B cell (primary cell): ENCODE results near the gene CHCHD6. TPM values are rescaled to one million over a fixed set of nuclear protein-coding genes. Genes with fewer than 3 reads are reported as not detected.

Source experiments
- ATAC-seq: fragments of 200-7000 bp; cut with Tn5 transposase; one replicate; pipeline ENCODE4 v1.10.0; 2021; ENCODE audit warnings: low read depth, mild to moderate bottlenecking, moderate number of reproducible peaks, moderate library complexity
- CTCF ChIA-PET: fragments of 350-600 bp; sonication (Branson Sonifier 250); formaldehyde crosslinking; loops from one replicate; lab custom pipeline; 2021; ENCODE audit warnings: antibody characterized with exemption, inconsistent platforms; lab: Charles Lee
- POLR2A ChIA-PET: fragments of 350-600 bp; sonication (Branson Sonifier 250); formaldehyde crosslinking; loops from one replicate; lab custom pipeline; 2021; ENCODE audit warnings: antibody characterized with exemption; lab: Charles Lee
- DNase-seq: peaks from one replicate; pipeline ENCODE4 v3.0.0; 2013
- H2AFZ ChIP-seq: 2 replicates; pipeline ENCODE4 v1.6.1; 2012; ENCODE audit warnings: mild to moderate bottlenecking, low read depth, low read length; ENCODE audit not compliant: insufficient read depth, poor library complexity, severe bottlenecking
- H3K27ac ChIP-seq, 2 donors: 1 replicate in 1 of 2; 2 replicates in 1 of 2; pipeline ENCODE4 v1.5.1; 2012 to 2013; ENCODE audit warnings: low read length in 2 of 2, mild to moderate bottlenecking in 2 of 2, moderate library complexity in 1 of 2
- H3K27me3 ChIP-seq, 4 experiments: fragments of 200-600 bp in 1 of 4; sonication (generic) in 1 of 4; replicated peaks in 1 of 4; 1 replicate in 2 of 4; 2 replicates in 2 of 4; pipeline versions ENCODE4 v1.6.1 to v1.7.0; 2013 to 2016; ENCODE audit warnings: low read length in 3 of 4, mild to moderate bottlenecking in 2 of 4, mixed read lengths in 1 of 4, moderate library complexity in 1 of 4; ENCODE audit not compliant: insufficient read depth in 4 of 4, control insufficient read depth in 3 of 4; ENCODE audit errors: control extremely low read depth in 1 of 4
- H3K36me3 ChIP-seq, 2 experiments: replicated peaks in 1 of 2; 1 replicate in 1 of 2; 2 replicates in 1 of 2; pipeline versions ENCODE4 v1.6.1 to v1.7.1; 2013; ENCODE audit warnings: low read length in 1 of 2; ENCODE audit not compliant: insufficient read depth in 2 of 2, control insufficient read depth in 1 of 2; ENCODE audit errors: control extremely low read depth in 1 of 2, extremely low read depth in 1 of 2
- H3K4me1 ChIP-seq, 2 donors: fragments of 200-600 bp in 1 of 2; sonication (generic) in 1 of 2; 1 replicate in 1 of 2; 2 replicates in 1 of 2; pipeline versions ENCODE4 v1.5.1 to v1.6.1; 2013 to 2017; ENCODE audit warnings: low read length in 2 of 2; ENCODE audit not compliant: control insufficient read depth in 2 of 2, insufficient read depth in 2 of 2
- H3K4me2 ChIP-seq: replicated peaks from 2 replicates; pipeline ENCODE3; 2012; ENCODE audit warnings: mild to moderate bottlenecking, low read depth, low read length; ENCODE audit not compliant: poor library complexity, severe bottlenecking
- H3K4me3 ChIP-seq, 5 experiments: fragments of 200-600 bp in 1 of 5; sonication (generic) in 1 of 5; 1 replicate in 3 of 5; 2 replicates in 2 of 5; pipeline versions ENCODE4 v1.5.1 to v1.7.0; 2011 to 2016; ENCODE audit warnings: low read length in 4 of 5, mild to moderate bottlenecking in 4 of 5, low read depth in 2 of 5, control low read depth in 1 of 5, moderate library complexity in 1 of 5; ENCODE audit not compliant: insufficient read depth in 1 of 5; ENCODE audit errors: control extremely low read depth in 1 of 5, extremely low read depth in 1 of 5
- H3K79me2 ChIP-seq: fragments of 200-600 bp; sonication (generic); one replicate; pipeline ENCODE4 v1.6.0; 2016; ENCODE audit warnings: low read length; ENCODE audit not compliant: control insufficient read depth, insufficient read depth
- H3K9ac ChIP-seq: fragments of 200-600 bp; sonication (generic); 2 replicates; pipeline ENCODE4 v1.6.1; 2017; ENCODE audit warnings: mild to moderate bottlenecking, low read length, moderate library complexity
- H3K9me3 ChIP-seq, 3 donors: one replicate each; pipeline versions ENCODE4 v1.6.1 to v1.7.1; 2013; ENCODE audit warnings: low read length in 2 of 3; ENCODE audit not compliant: control insufficient read depth in 2 of 3, insufficient read depth in 1 of 3; ENCODE audit errors: control extremely low read depth in 1 of 3
- H4K20me1 ChIP-seq: 2 replicates; pipeline ENCODE4 v1.6.0; 2012; ENCODE audit warnings: mild to moderate bottlenecking, low read length; ENCODE audit not compliant: insufficient read depth, control insufficient read depth, poor library complexity, severe bottlenecking
- H3K27ac Mint-ChIP-seq: one replicate; pipeline ENCODE4 v1.8.0; 2021; ENCODE audit warnings: mixed read lengths
- H3K27me3 Mint-ChIP-seq: one replicate; pipeline ENCODE4 v1.8.0; 2021; ENCODE audit warnings: mixed read lengths
- H3K4me1 Mint-ChIP-seq: one replicate; pipeline ENCODE4 v1.8.0; 2021; ENCODE audit warnings: mixed read lengths
- H3K4me3 Mint-ChIP-seq: one replicate; pipeline ENCODE4 v1.8.0; 2021; ENCODE audit warnings: mixed read lengths
- H3K9me3 Mint-ChIP-seq: one replicate; pipeline ENCODE4 v1.8.0; 2022; ENCODE audit warnings: mixed read lengths; ENCODE audit not compliant: insufficient read depth
- EZH2 ChIP-seq: IDR thresholded peaks from 2 replicates; pipeline ENCODE4 v1.6.1; 2012; ENCODE audit warnings: borderline replicate concordance, low read depth, mild to moderate bottlenecking, moderate library complexity, low read length; ENCODE audit not compliant: insufficient read depth, poor library complexity, severe bottlenecking
- WGBS: methylation state at CpG from one replicate; pipeline ENCODE4 v1.1.5; 2013; ENCODE audit warnings: missing lambda C conversion rate; ENCODE audit not compliant: insufficient coverage; 5-methylcytosine and 5-hydroxymethylcytosine counted together
- intact Hi-C: fragments of 100-400 bp; cut with micrococcal nuclease; formaldehyde crosslinking; loops from one replicate; pipeline ENCODE4 v1.10.0; 2022
- polyA plus RNA-seq: library from polyadenylated mRNA; depleted of rRNA; stranded (reverse); fragments of >200 nt; gene quantifications from 2 replicates; pipeline ENCODE4 v1.2.3, GENCODE V29; 2012
- total RNA-seq, 2 donors: library from RNA; stranded (reverse); fragments of 120-200 nt in 1 of 2; gene quantifications; 1 replicate in 1 of 2; 2 replicates in 1 of 2; pipeline versions ENCODE4 v1.2.3 to v1.2.4, GENCODE V29; 2013 to 2022
- TF ChIP-seq, protein P1 (sequence below): fragments of 200-600 bp; IDR thresholded peaks from one replicate; pipeline ENCODE4 v1.8.0; 2022; ENCODE audit warnings: antibody characterized with exemption, mild to moderate bottlenecking

Gene CHCHD6
- total and polyA plus RNA-seq, 2 donors (not counting 1 experiment from before 2014, with no cell fraction given): 8.0 to 13.5 TPM

- Histone ChIP-seq H3K4me2 (no peak overlapping the region), H3K4me1 (no peaks in the 10 kb centered on the region), H3K79me2 (no peaks in the 10 kb centered on the region), H2AFZ (no peak overlapping the region), H3K9me3 (peaks cover 0 to 5% (median 4%) of the 10 kb centered on the region in 3 donors), H4K20me1 (no peaks in the 10 kb centered on the region), H3K36me3 (peaks cover 0 to 3% of the 10 kb centered on the region in 2 experiments), H3K4me3 (no peak overlapping the region), H3K27me3 (no peaks in the 10 kb centered on the region), H3K27ac (no peak overlapping the region), H3K9ac (no peak overlapping the region)
- H3K27me3 Mint-ChIP-seq: no peaks in the 10 kb centered on the region
- no peak overlapping the region for H3K27ac Mint-ChIP-seq
- DNase-seq (no peak), ATAC-seq (no peak)
- peaks cover 2% of the 10 kb centered on the region for H3K9me3 Mint-ChIP-seq
- TF ChIP-seq EZH2: no peak
- POLR2A ChIA-PET: no interaction called here
- intact Hi-C loops: no loop called here
- H3K4me3 Mint-ChIP-seq: no peak overlapping the region
- H3K4me1 Mint-ChIP-seq: no peaks in the 10 kb centered on the region
- CTCF ChIA-PET: interaction anchor here (2.8 kb wide), 1 partner anchor 9 kb away, joined by 13 read pairs; no protein-coding TSS in a partner anchor
- 90% methylated on average over 5 of the region's 5 CpGs for WGBS
These were observed 39.7 kb downstream of the CHCHD6 start for GRCh38 chr3:126743781-126744180.

GRCh38 chr3:126745760-126746394 lies 41.8 kb downstream of the CHCHD6 start:
- Histone ChIP-seq H3K27me3 (no peaks in the 10 kb centered on the region), H3K9ac (no peak overlapping the region), H3K79me2 (no peaks in the 10 kb centered on the region), H3K4me3 (no peak overlapping the region), H3K36me3 (peaks cover 0 to 3% of the 10 kb centered on the region in 2 experiments), H3K4me2 (no peak overlapping the region), H3K9me3 (no peaks in the 10 kb centered on the region), H3K27ac (no peak overlapping the region), H2AFZ (no peak overlapping the region), H4K20me1 (no peaks in the 10 kb centered on the region), H3K4me1 (no peaks in the 10 kb centered on the region)
- ChIA-PET POLR2A (no interaction called here), CTCF (no interaction called here)
- no peak for TF ChIP-seq EZH2
- TF ChIP-seq, protein P1, sequence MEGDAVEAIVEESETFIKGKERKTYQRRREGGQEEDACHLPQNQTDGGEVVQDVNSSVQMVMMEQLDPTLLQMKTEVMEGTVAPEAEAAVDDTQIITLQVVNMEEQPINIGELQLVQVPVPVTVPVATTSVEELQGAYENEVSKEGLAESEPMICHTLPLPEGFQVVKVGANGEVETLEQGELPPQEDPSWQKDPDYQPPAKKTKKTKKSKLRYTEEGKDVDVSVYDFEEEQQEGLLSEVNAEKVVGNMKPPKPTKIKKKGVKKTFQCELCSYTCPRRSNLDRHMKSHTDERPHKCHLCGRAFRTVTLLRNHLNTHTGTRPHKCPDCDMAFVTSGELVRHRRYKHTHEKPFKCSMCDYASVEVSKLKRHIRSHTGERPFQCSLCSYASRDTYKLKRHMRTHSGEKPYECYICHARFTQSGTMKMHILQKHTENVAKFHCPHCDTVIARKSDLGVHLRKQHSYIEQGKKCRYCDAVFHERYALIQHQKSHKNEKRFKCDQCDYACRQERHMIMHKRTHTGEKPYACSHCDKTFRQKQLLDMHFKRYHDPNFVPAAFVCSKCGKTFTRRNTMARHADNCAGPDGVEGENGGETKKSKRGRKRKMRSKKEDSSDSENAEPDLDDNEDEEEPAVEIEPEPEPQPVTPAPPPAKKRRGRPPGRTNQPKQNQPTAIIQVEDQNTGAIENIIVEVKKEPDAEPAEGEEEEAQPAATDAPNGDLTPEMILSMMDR: no peak
- no peaks in the 10 kb centered on the region for H3K27me3 Mint-ChIP-seq
- H3K4me3 Mint-ChIP-seq: no peak overlapping the region
- H3K4me1 Mint-ChIP-seq: no peaks in the 10 kb centered on the region
- H3K27ac Mint-ChIP-seq: no peak overlapping the region
- H3K9me3 Mint-ChIP-seq: peaks cover 2% of the 10 kb centered on the region
- intact Hi-C loops: no loop called here
- 95% methylated on average over 5 of the region's 6 CpGs for WGBS
- ATAC-seq (no peak), DNase-seq (no peak)
